OCI-LY1 (cell line): ENCODE results near the gene HTR1B.

Source experiments
- H2AFZ ChIP-seq: fragments of 200-600 bp; sonication (generic), shearing (Covaris generic); 2 replicates; pipeline ENCODE4 v1.6.0; 2014; ENCODE audit warnings: antibody characterized with exemption, mild to moderate bottlenecking, low read length
- H3F3A ChIP-seq: fragments of 200-600 bp; sonication (generic), shearing (Covaris generic); 2 replicates; pipeline ENCODE4 v1.6.0; 2014; ENCODE audit warnings: mild to moderate bottlenecking, antibody characterized with exemption, low read length, moderate library complexity; ENCODE audit not compliant: insufficient read depth
- H3K27ac ChIP-seq: fragments of 200-600 bp; sonication (generic); 2 replicates; pipeline ENCODE4 v1.5.1; 2014; ENCODE audit warnings: low read length, mixed run types, mild to moderate bottlenecking, low read depth; ENCODE audit not compliant: poor library complexity, severe bottlenecking
- H3K27me3 ChIP-seq: fragments of 200-600 bp; sonication (generic); 2 replicates; pipeline ENCODE4 v1.6.0; 2014; ENCODE audit warnings: antibody characterized with exemption, mild to moderate bottlenecking, low read length, moderate library complexity; ENCODE audit not compliant: insufficient read depth
- H3K36me3 ChIP-seq: fragments of 200-600 bp; sonication (generic); 2 replicates; pipeline ENCODE4 v1.6.1; 2014; ENCODE audit warnings: mild to moderate bottlenecking, antibody characterized with exemption, low read length, moderate library complexity, mixed read lengths; ENCODE audit not compliant: insufficient read depth
- H3K4me1 ChIP-seq: fragments of 200-600 bp; sonication (generic); 2 replicates; pipeline ENCODE4 v1.5.1; 2014; ENCODE audit warnings: mild to moderate bottlenecking, low read length, moderate library complexity; ENCODE audit not compliant: insufficient read depth, severe bottlenecking
- H3K4me2 ChIP-seq: fragments of 200-600 bp; sonication (generic), shearing (Covaris generic); 2 replicates; pipeline ENCODE4 v1.6.1; 2014; ENCODE audit warnings: low read length
- H3K4me3 ChIP-seq: fragments of 200-600 bp; sonication (generic); 2 replicates; pipeline ENCODE4 v1.5.1; 2014; ENCODE audit warnings: low read length, low read depth, mild to moderate bottlenecking, mixed read lengths; ENCODE audit not compliant: poor library complexity, severe bottlenecking
- H3K79me2 ChIP-seq: fragments of 200-600 bp; shearing (Covaris generic); 2 replicates; pipeline ENCODE4 v1.6.1; 2016; ENCODE audit warnings: mixed run types, low read length, mixed read lengths; ENCODE audit not compliant: insufficient read depth
- H3K9ac ChIP-seq: fragments of 200-600 bp; sonication (generic), shearing (Covaris generic); 2 replicates; pipeline ENCODE4 v1.6.1; 2014; ENCODE audit warnings: mild to moderate bottlenecking, low read length, mixed read lengths
- H3K9me2 ChIP-seq: fragments of 200-600 bp; sonication (generic), shearing (Covaris generic); 2 replicates; pipeline ENCODE4 v1.6.1; 2014; ENCODE audit warnings: low read depth, mild to moderate bottlenecking, low read length, mixed read lengths
- H3K9me3 ChIP-seq: fragments of 200-600 bp; shearing (Covaris generic); 2 replicates; pipeline ENCODE4 v1.6.1; 2014; ENCODE audit warnings: low read length, mixed read lengths
- H4K20me1 ChIP-seq: fragments of 200-600 bp; sonication (generic), shearing (Covaris generic); 2 replicates; pipeline ENCODE4 v1.6.0; 2016; ENCODE audit warnings: mild to moderate bottlenecking, low read length; ENCODE audit not compliant: insufficient read depth
- EZH2 ChIP-seq: fragments of 200-600 bp; sonication (generic), shearing (Covaris generic); IDR thresholded peaks from 2 replicates; pipeline ENCODE4 v1.8.0; 2017; ENCODE audit warnings: borderline replicate concordance, mixed run types, mild to moderate bottlenecking, antibody characterized with exemption, low read length, moderate library complexity, mixed read lengths
- TF ChIP-seq, protein P1 (sequence below): fragments of 200-600 bp; sonication (generic), shearing (Covaris generic); IDR thresholded peaks from 2 replicates; pipeline ENCODE4 v1.5.1; 2017; ENCODE audit warnings: mild to moderate bottlenecking, antibody characterized with exemption, low read length, moderate library complexity, mixed read lengths

The HTR1B gene

GRCh38 chr6:77416839-77417238 lies 46.5 kb downstream of the HTR1B start:
- H2AFZ ChIP-seq: no peak overlapping the region
- H3K9me2 ChIP-seq: no peaks in the 10 kb centered on the region
- no peaks in the 10 kb centered on the region for H3K27me3 ChIP-seq
- no peak overlapping the region for H3K4me3 ChIP-seq
- no peaks in the 10 kb centered on the region for H3K79me2 ChIP-seq
- H3K9me3 ChIP-seq: no peaks in the 10 kb centered on the region
- no peak overlapping the region for H3K9ac ChIP-seq
- no peak overlapping the region for H3K4me2 ChIP-seq
- no peaks in the 10 kb centered on the region for H4K20me1 ChIP-seq
- H3F3A ChIP-seq: no peaks in the 10 kb centered on the region
- H3K36me3 ChIP-seq: no peaks in the 10 kb centered on the region
- no peak overlapping the region for H3K27ac ChIP-seq
- no peaks in the 10 kb centered on the region for H3K4me1 ChIP-seq
- TF ChIP-seq EZH2: no peak

DNA sequence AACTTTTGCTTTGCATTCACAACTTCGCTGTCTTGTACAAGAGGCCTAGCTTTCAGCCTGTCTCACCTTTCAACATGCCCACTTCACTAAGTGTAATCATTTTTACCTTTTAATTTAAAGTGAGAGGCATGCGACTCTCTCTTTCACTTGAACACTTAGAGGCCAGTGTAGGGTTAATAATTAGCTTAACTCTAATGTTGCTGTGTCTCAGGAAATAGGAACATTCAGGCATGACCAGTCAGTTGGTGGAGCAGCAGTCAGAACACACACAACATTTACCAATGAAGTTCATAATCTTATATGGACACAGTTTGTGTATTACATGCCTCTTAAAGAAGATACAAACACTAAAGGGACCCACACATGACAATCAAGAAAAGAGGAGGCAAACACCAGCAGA lies 47.6 kb downstream of the HTR1B start:
- Histone ChIP-seq H2AFZ (no peak overlapping the region), H3K4me2 (no peak overlapping the region), H3F3A (no peaks in the 10 kb centered on the region), H3K27ac (no peak overlapping the region), H3K36me3 (no peaks in the 10 kb centered on the region), H3K9ac (no peak overlapping the region), H3K4me3 (no peak overlapping the region), H4K20me1 (no peaks in the 10 kb centered on the region), H3K79me2 (no peaks in the 10 kb centered on the region), H3K27me3 (no peaks in the 10 kb centered on the region), H3K4me1 (no peaks in the 10 kb centered on the region), H3K9me2 (no peaks in the 10 kb centered on the region), H3K9me3 (no peaks in the 10 kb centered on the region)
- TF ChIP-seq, protein P1, sequence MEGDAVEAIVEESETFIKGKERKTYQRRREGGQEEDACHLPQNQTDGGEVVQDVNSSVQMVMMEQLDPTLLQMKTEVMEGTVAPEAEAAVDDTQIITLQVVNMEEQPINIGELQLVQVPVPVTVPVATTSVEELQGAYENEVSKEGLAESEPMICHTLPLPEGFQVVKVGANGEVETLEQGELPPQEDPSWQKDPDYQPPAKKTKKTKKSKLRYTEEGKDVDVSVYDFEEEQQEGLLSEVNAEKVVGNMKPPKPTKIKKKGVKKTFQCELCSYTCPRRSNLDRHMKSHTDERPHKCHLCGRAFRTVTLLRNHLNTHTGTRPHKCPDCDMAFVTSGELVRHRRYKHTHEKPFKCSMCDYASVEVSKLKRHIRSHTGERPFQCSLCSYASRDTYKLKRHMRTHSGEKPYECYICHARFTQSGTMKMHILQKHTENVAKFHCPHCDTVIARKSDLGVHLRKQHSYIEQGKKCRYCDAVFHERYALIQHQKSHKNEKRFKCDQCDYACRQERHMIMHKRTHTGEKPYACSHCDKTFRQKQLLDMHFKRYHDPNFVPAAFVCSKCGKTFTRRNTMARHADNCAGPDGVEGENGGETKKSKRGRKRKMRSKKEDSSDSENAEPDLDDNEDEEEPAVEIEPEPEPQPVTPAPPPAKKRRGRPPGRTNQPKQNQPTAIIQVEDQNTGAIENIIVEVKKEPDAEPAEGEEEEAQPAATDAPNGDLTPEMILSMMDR: no peak
- no peak for TF ChIP-seq EZH2
